Left cardiac atrium (tissue), 4 donors: Measurements from ENCODE around the gene DKK3. TPM values are rescaled to one million over a fixed set of nuclear protein-coding genes. Genes with fewer than 3 reads are reported as not detected.

Experiments
- ATAC-seq, 2 donors: fragments of 200-7000 bp; cut with Tn5 transposase; one replicate each; pipeline ENCODE4 v1.9.1; 2020; ENCODE audit warnings: mild to moderate bottlenecking in 2 of 2, moderate library complexity in 2 of 2
- DNase-seq: peaks from one replicate; pipeline ENCODE4 v3.0.0-alpha.2; 2020
- intact Hi-C, 2 donors: fragments of 100-400 bp; cut with DNase I; formaldehyde crosslinking; loops; one replicate each; pipeline versions ENCODE4 v1.14.1 to v1.15.1; 2022 to 2023
- total RNA-seq, 2 donors: library from RNA; stranded (reverse); fragmentation: NEBNext Ultra II Directional; extraction: Animal tissue kit (Norgen Biotek cat#: 25700); gene quantifications; one replicate each; pipeline ENCODE4 v1.2.1, GENCODE V29; 2021
- donor health status: DM: no; HTN: yes; CAD: no.
- donor health status: DM: no; HTN: yes; CAD: no; lungs with severe emphysema.
- donor health status: DM: yes; HTN: yes; CAD: no.
- donor health status: Dilated cardiomyopathy.

DKK3 gene
- total RNA-seq, 2 donors from 2014 or later: 1,563 to 1,610 TPM

- DNase-seq (no peak), ATAC-seq (peak; percentile 9 to 37)
- intact Hi-C loops: loop anchor here in 1 of 2 donors (10.0 kb wide), 1 partner anchor 48 kb away; no protein-coding TSS in a partner anchor
Observed at GRCh38 chr11:11976481-11977127, 31.8 kb downstream of the DKK3 start.

GRCh38 chr11:11975201-11976092 is 33.0 kb downstream of the DKK3 start:
- intact Hi-C loops: loop anchor here in 1 of 2 donors (10.0 kb wide), 1 partner anchor 49 kb away; no protein-coding TSS in a partner anchor
- no peak for ATAC-seq
- DNase-seq: no peak

GRCh38 chr11:11973866-11974265 is 34.6 kb downstream of the DKK3 start:
- DNase-seq (no peak), ATAC-seq (no peak)
- intact Hi-C loops: loop anchor here in 1 of 2 donors (10.0 kb wide), 1 partner anchor 51 kb away; no protein-coding TSS in a partner anchor

GRCh38 chr11:11973361-11973800 is 35.0 kb downstream of the DKK3 start:
- peak; percentile 87 for DNase-seq
- intact Hi-C loops: loop anchor here in 1 of 2 donors (10.0 kb wide), 1 partner anchor 51 kb away; no protein-coding TSS in a partner anchor
- peak; percentile 68 to 87 for ATAC-seq

GRCh38 chr11:11972730-11973341 is 35.6 kb downstream of the DKK3 start:
- ATAC-seq: no peak
- intact Hi-C loops: loop anchor here in 1 of 2 donors (10.0 kb wide), 1 partner anchor 52 kb away; no protein-coding TSS in a partner anchor

GRCh38 chr11:11971906-11972547 is 36.4 kb downstream of the DKK3 start:
- no peak for ATAC-seq
- intact Hi-C loops: loop anchor here in 1 of 2 donors (10.0 kb wide), 1 partner anchor 53 kb away; no protein-coding TSS in a partner anchor
- DNase-seq: no peak

More at GRCh38 chr11:11972730-11973341, 35.6 kb downstream of the DKK3 start:
- no peak for DNase-seq

GRCh38 chr11:11970556-11970955 is 37.9 kb downstream of the DKK3 start:
- ATAC-seq: no peak
- intact Hi-C loops: loop anchor here in 1 of 2 donors (10.0 kb wide), 1 partner anchor 54 kb away; no protein-coding TSS in a partner anchor
- no peak for DNase-seq

- intact Hi-C loops: loop anchor here in 1 of 2 donors (10.0 kb wide), 1 partner anchor 55 kb away; no protein-coding TSS in a partner anchor
- DNase-seq: no peak
- peak; percentile 20 to 44 for ATAC-seq
Observed at GRCh38 chr11:11969380-11970215, 38.8 kb downstream of the DKK3 start.

GRCh38 chr11:11968511-11969280 is 39.7 kb downstream of the DKK3 start:
- DNase-seq: no peak
- intact Hi-C loops: no loop called here
- ATAC-seq: peak in 1 of 2 donors; percentile 3

GRCh38 chr11:11967669-11968510 is 40.5 kb downstream of the DKK3 start:
- intact Hi-C loops: no loop called here
- ATAC-seq (no peak), DNase-seq (no peak)

GRCh38 chr11:11966826-11967668 is 41.4 kb downstream of the DKK3 start:
- intact Hi-C loops: no loop called here
- DNase-seq (peak; percentile 83), ATAC-seq (peak; percentile 55 to 61)

GRCh38 chr11:11966354-11966741 is 42.1 kb downstream of the DKK3 start:
- no peak for DNase-seq
- intact Hi-C loops: no loop called here

GRCh38 chr11:11965656-11966353 is 42.6 kb downstream of the DKK3 start:
- ATAC-seq (no peak), DNase-seq (no peak)
- intact Hi-C loops: no loop called here

More at GRCh38 chr11:11966354-11966741, 42.1 kb downstream of the DKK3 start:
- no peak for ATAC-seq

GRCh38 chr11:11965192-11965591 is 43.2 kb downstream of the DKK3 start:
- intact Hi-C loops: no loop called here
- ATAC-seq (no peak), DNase-seq (no peak)

GRCh38 chr11:11964774-11965150 is 43.7 kb downstream of the DKK3 start:
- ATAC-seq: no peak
- DNase-seq: no peak
- intact Hi-C loops: no loop called here
